Thymus (tissue), 11 donors: ENCODE measurements around the gene SHROOM3. TPM values are rescaled to one million over a fixed set of nuclear protein-coding genes. Genes with fewer than 3 reads are reported as not detected.
A peak's percentile ranks its signal among the peaks of the same experiment; 100 is the strongest.

Experiments used
- DNase-seq, 9 donors: peaks; one replicate each; pipeline ENCODE4 v3.0.0-alpha.2; 2013; ENCODE audit warnings: low spot score in 9 of 9, low read depth in 6 of 9, missing footprints in 1 of 9
- H3K27ac ChIP-seq, 2 donors: one replicate each; pipeline ENCODE4 v1.5.1; 2013; ENCODE audit warnings: control low read depth in 1 of 2, low read depth in 1 of 2, low read length in 1 of 2, mild to moderate bottlenecking in 1 of 2, moderate library complexity in 1 of 2
- H3K27me3 ChIP-seq, 2 donors: one replicate each; pipeline ENCODE4 v1.5.1; 2013; ENCODE audit warnings: low read length in 1 of 2; ENCODE audit not compliant: control insufficient read depth in 2 of 2, insufficient read depth in 1 of 2
- H3K36me3 ChIP-seq, 2 donors: one replicate each; pipeline ENCODE4 v1.5.1; 2013; ENCODE audit warnings: low read length in 1 of 2, mild to moderate bottlenecking in 1 of 2, moderate library complexity in 1 of 2; ENCODE audit not compliant: control insufficient read depth in 2 of 2, insufficient read depth in 2 of 2
- H3K4me1 ChIP-seq, 2 donors: one replicate each; pipeline ENCODE4 v1.5.1; 2013; ENCODE audit warnings: low read length in 2 of 2; ENCODE audit not compliant: control insufficient read depth in 2 of 2, insufficient read depth in 2 of 2
- H3K4me3 ChIP-seq, 2 donors: one replicate each; pipeline ENCODE4 v1.5.1; 2013; ENCODE audit warnings: low read length in 2 of 2, control low read depth in 1 of 2, mild to moderate bottlenecking in 1 of 2
- H3K9me3 ChIP-seq, 2 donors: one replicate each; pipeline ENCODE4 v1.5.1; 2013; ENCODE audit warnings: low read length in 1 of 2, mild to moderate bottlenecking in 1 of 2; ENCODE audit not compliant: control insufficient read depth in 2 of 2, insufficient read depth in 1 of 2
- WGBS: extraction: QIAGEN DNeasy Blood & Tissue Kit; methylation state at CpG from one replicate; pipeline ENCODE4 v1.1.7; 2013; 5-methylcytosine and 5-hydroxymethylcytosine counted together
- polyA plus RNA-seq: library from polyadenylated mRNA; stranded (reverse); fragments of 200-250 nt; gene quantifications from one replicate; pipeline ENCODE4 v1.2.3, GENCODE V29; 2013
- total RNA-seq: library from RNA; stranded (reverse); fragments of 120-200 nt; gene quantifications from one replicate; pipeline ENCODE4 v1.2.4, GENCODE V29; 2013
- donor health status: healthy.

SHROOM3 gene
- total and polyA plus RNA-seq, 2 donors: 1.2 to 1.7 TPM

- WGBS: 95% methylated on average over 7 of the region's 7 CpGs
- no peak overlapping the region for H3K4me3 ChIP-seq
- no peaks in the 10 kb centered on the region for H3K9me3 ChIP-seq
- H3K27ac ChIP-seq: no peak overlapping the region
- no peaks in the 10 kb centered on the region for H3K4me1 ChIP-seq
- DNase-seq: no peak
- no peaks in the 10 kb centered on the region for H3K27me3 ChIP-seq
- no peaks in the 10 kb centered on the region for H3K36me3 ChIP-seq
These were observed 242.7 kb downstream of the SHROOM3 start for GRCh38 chr4:76677571-76678326.

GRCh38 chr4:76679691-76680090, 244.7 kb downstream of the SHROOM3 start:
- Histone ChIP-seq H3K9me3 (no peaks in the 10 kb centered on the region), H3K36me3 (no peaks in the 10 kb centered on the region), H3K27me3 (no peaks in the 10 kb centered on the region), H3K4me3 (no peak overlapping the region), H3K4me1 (no peaks in the 10 kb centered on the region), H3K27ac (no peak overlapping the region)
- 95% methylated on average over 4 of the region's 4 CpGs for WGBS
- DNase-seq: no peak

- Histone ChIP-seq H3K27me3 (no peaks in the 10 kb centered on the region), H3K4me1 (no peaks in the 10 kb centered on the region), H3K4me3 (no peak overlapping the region), H3K27ac (no peak overlapping the region), H3K36me3 (no peaks in the 10 kb centered on the region), H3K9me3 (no peaks in the 10 kb centered on the region)
- DNase-seq: no peak
These were observed 245.9 kb downstream of the SHROOM3 start for GRCh38 chr4:76680952-76681351.

- no peak for DNase-seq
- H3K27ac ChIP-seq: no peak overlapping the region
- H3K27me3 ChIP-seq: peaks cover 0 to 3% of the 10 kb centered on the region in 2 donors
- 84% methylated on average over 1 of the region's 1 CpG for WGBS
- H3K36me3 ChIP-seq: no peaks in the 10 kb centered on the region
- no peak overlapping the region for H3K4me3 ChIP-seq
- no peaks in the 10 kb centered on the region for H3K9me3 ChIP-seq
- no peaks in the 10 kb centered on the region for H3K4me1 ChIP-seq
These were observed 247.0 kb downstream of the SHROOM3 start for GRCh38 chr4:76681996-76682395.

- no peak overlapping the region for H3K4me3 ChIP-seq
- H3K36me3 ChIP-seq: no peaks in the 10 kb centered on the region
- H3K27ac ChIP-seq: no peak overlapping the region
- no peak for DNase-seq
- H3K27me3 ChIP-seq: peaks cover 3 to 13% of the 10 kb centered on the region in 2 donors
- no peaks in the 10 kb centered on the region for H3K9me3 ChIP-seq
- H3K4me1 ChIP-seq: no peaks in the 10 kb centered on the region
- 94% methylated on average over 3 of the region's 3 CpGs for WGBS
These were observed 248.1 kb downstream of the SHROOM3 start for GRCh38 chr4:76683144-76683543.

DNA sequence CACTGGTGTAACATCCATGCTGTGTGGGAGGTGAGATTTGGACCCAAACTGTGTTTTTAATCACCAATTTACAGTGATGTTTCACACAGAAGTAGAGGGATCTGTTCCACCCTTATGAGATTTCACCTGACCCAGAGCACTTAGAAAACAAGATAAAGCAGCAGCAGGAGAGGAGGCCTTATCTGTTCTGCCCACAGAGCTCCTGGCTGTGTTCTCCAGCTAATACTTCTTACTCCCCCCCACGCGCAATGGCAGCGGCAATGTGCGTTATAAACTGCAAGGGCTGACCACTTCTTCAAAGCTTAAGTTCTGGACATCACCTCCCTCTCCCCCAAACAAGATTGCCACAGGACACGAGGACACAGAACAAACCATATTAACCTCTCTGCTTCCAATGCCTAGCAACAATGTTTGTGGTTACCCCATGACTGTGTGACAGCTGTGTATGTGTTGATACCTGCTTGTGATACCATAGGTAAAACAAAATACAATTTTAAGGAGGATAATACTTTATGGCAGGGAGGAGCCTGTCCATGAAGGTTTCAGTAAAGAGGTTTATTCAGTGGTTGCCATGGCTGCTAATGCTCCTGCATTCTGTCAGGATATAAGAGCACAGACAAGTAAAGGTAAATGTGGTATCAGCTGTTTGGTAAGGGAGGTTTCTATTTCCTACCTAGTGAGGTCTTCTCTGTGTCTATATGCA, 252.9 kb downstream of the SHROOM3 start:
- 82% methylated on average over 5 of the region's 5 CpGs for WGBS
- H3K27me3 ChIP-seq: peaks cover 18 to 51% of the 10 kb centered on the region in 2 donors
- no peaks in the 10 kb centered on the region for H3K9me3 ChIP-seq
- H3K4me3 ChIP-seq: no peak overlapping the region
- DNase-seq: no peak
- peaks cover 7 to 14% of the 10 kb centered on the region in 2 donors for H3K4me1 ChIP-seq
- H3K27ac ChIP-seq: no peak overlapping the region
- H3K36me3 ChIP-seq: no peaks in the 10 kb centered on the region

- Histone ChIP-seq H3K4me3 (peak overlapping the region in 1 of 2 donors; percentile 45), H3K9me3 (no peaks in the 10 kb centered on the region), H3K36me3 (no peaks in the 10 kb centered on the region), H3K4me1 (peaks cover 7 to 14% of the 10 kb centered on the region in 2 donors), H3K27me3 (peaks cover 18 to 51% of the 10 kb centered on the region in 2 donors), H3K27ac (no peak overlapping the region)
- peak in 1 of 9 donors; percentile 32 for DNase-seq
- WGBS: 36% methylated on average over 13 of the region's 13 CpGs
These were observed 253.7 kb downstream of the SHROOM3 start for GRCh38 chr4:76688619-76689144.

DNA sequence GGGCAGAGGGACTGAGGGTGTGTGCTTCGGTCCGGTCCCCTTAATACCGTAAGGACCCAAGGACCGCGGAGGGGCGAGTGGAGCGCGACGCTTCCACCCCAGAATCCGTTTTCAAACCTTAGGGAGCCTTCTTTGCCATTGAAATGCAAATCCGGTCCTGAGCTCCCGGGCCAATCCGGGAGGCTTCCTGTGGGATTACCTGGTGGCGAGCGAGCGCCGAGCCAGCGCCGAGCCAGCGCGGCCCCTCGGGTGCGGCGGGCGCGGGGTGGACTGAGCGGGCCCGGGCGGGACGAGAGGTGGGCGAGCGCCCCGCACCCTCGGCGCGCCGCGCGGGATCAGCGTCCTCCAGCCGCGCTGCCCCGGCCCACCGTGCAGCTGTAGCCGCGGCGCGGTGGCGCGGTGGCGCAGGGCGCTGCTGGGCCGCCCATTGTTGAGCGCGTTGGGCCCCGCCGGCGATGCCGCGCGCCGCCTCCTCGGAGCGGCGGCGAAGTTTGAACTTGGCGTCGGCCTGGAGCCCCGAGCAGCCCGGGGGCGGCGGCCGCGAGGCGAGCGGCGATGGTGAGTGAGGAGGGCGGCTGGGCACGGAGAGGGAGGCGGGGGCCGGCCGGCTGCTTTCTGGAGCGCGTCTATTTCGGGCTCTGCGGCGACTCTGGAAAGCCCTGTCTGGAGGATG, 254.3 kb downstream of the SHROOM3 start:
- Histone ChIP-seq H3K4me1 (peaks cover 7 to 14% of the 10 kb centered on the region in 2 donors), H3K27ac (no peak overlapping the region), H3K27me3 (peaks cover 18 to 51% of the 10 kb centered on the region in 2 donors), H3K9me3 (no peaks in the 10 kb centered on the region), H3K4me3 (peak overlapping the region; percentile 28 to 45), H3K36me3 (no peaks in the 10 kb centered on the region)
- 1% methylated on average over 87 of the region's 87 CpGs for WGBS
- DNase-seq: peak in 3 of 9 donors; percentile 4 to 26 (median 11)
